ENCODE results near the gene HS3ST3A1.

The HS3ST3A1 gene

GRCh38 chr17:13546851-13547250 is 54.9 kb downstream of the HS3ST3A1 start:
- Histone ChIP-seq H3K9ac (no peak overlapping the region), H3K27me3 (ENCODE audit: control insufficient read depth, insufficient read depth, low read length) (no peaks in the 10 kb centered on the region), H2AFZ (no peak overlapping the region), H3K4me2 (ENCODE audit: low read length) (no peak overlapping the region), H3K9me3 (ENCODE audit: control insufficient read depth, low read length) (no peaks in the 10 kb centered on the region), H3K79me2 (no peaks in the 10 kb centered on the region), H3K36me3 (ENCODE audit: control insufficient read depth, insufficient read depth, low read length) (no peaks in the 10 kb centered on the region), H3K27ac (no peak overlapping the region), H3K4me1 (no peaks in the 10 kb centered on the region), H3K4me3 (ENCODE audit: low read depth, low read length) (no peak overlapping the region)
- no peak for TF ChIP-seq CTCF (IDR thresholded peaks at IDR 0.05)

- H3K79me2 ChIP-seq: no peaks in the 10 kb centered on the region
- no peaks in the 10 kb centered on the region for H3K4me1 ChIP-seq
- no peaks in the 10 kb centered on the region for H3K36me3 ChIP-seq (ENCODE audit: control insufficient read depth, insufficient read depth, low read length)
- no peaks in the 10 kb centered on the region for H3K9me3 ChIP-seq (ENCODE audit: control insufficient read depth, low read length)
- no peak overlapping the region for H3K9ac ChIP-seq
- no peak overlapping the region for H3K4me2 ChIP-seq (ENCODE audit: low read length)
- no peak overlapping the region for H3K27ac ChIP-seq
- no peaks in the 10 kb centered on the region for H3K27me3 ChIP-seq (ENCODE audit: control insufficient read depth, insufficient read depth, low read length)
- TF ChIP-seq CTCF (IDR thresholded peaks at IDR 0.05): no peak
- H3K4me3 ChIP-seq (ENCODE audit: low read depth, low read length): no peak overlapping the region
- no peak overlapping the region for H2AFZ ChIP-seq
Observed at GRCh38 chr17:13545941-13546340, 55.8 kb downstream of the HS3ST3A1 start.

GRCh38 chr17:13544765-13545164 is 57.0 kb downstream of the HS3ST3A1 start:
- Histone ChIP-seq H3K4me3 (ENCODE audit: low read depth, low read length) (no peak overlapping the region), H3K79me2 (no peaks in the 10 kb centered on the region), H3K4me1 (peaks cover 5% of the 10 kb centered on the region), H3K9me3 (ENCODE audit: control insufficient read depth, low read length) (no peaks in the 10 kb centered on the region), H3K9ac (no peak overlapping the region), H3K27ac (no peak overlapping the region), H3K36me3 (ENCODE audit: control insufficient read depth, insufficient read depth, low read length) (no peaks in the 10 kb centered on the region), H3K4me2 (ENCODE audit: low read length) (no peak overlapping the region), H3K27me3 (ENCODE audit: control insufficient read depth, insufficient read depth, low read length) (no peaks in the 10 kb centered on the region), H2AFZ (no peak overlapping the region)
- TF ChIP-seq CTCF (IDR thresholded peaks at IDR 0.05): no peak

- Histone ChIP-seq H3K36me3 (ENCODE audit: control insufficient read depth, insufficient read depth, low read length) (no peaks in the 10 kb centered on the region), H3K27ac (no peak overlapping the region), H3K4me1 (peaks cover 5% of the 10 kb centered on the region), H3K9ac (no peak overlapping the region), H3K4me3 (ENCODE audit: low read depth, low read length) (no peak overlapping the region), H3K27me3 (ENCODE audit: control insufficient read depth, insufficient read depth, low read length) (no peaks in the 10 kb centered on the region), H3K79me2 (no peaks in the 10 kb centered on the region), H2AFZ (no peak overlapping the region), H3K4me2 (ENCODE audit: low read length) (no peak overlapping the region), H3K9me3 (ENCODE audit: control insufficient read depth, low read length) (no peaks in the 10 kb centered on the region)
- TF ChIP-seq CTCF (IDR thresholded peaks at IDR 0.05): no peak
Observed at GRCh38 chr17:13544292-13544691, 57.4 kb downstream of the HS3ST3A1 start.

GRCh38 chr17:13542636-13543035 is 59.1 kb downstream of the HS3ST3A1 start:
- no peak overlapping the region for H2AFZ ChIP-seq
- H3K79me2 ChIP-seq: no peaks in the 10 kb centered on the region
- no peak for TF ChIP-seq CTCF (IDR thresholded peaks at IDR 0.05)
- H3K9me3 ChIP-seq (ENCODE audit: control insufficient read depth, low read length): no peaks in the 10 kb centered on the region
- no peaks in the 10 kb centered on the region for H3K27me3 ChIP-seq (ENCODE audit: control insufficient read depth, insufficient read depth, low read length)
- H3K4me3 ChIP-seq (ENCODE audit: low read depth, low read length): no peak overlapping the region
- no peak overlapping the region for H3K27ac ChIP-seq
- H3K4me2 ChIP-seq (ENCODE audit: low read length): no peak overlapping the region
- no peak overlapping the region for H3K9ac ChIP-seq
- H3K4me1 ChIP-seq: peaks cover 5% of the 10 kb centered on the region
- H3K36me3 ChIP-seq (ENCODE audit: control insufficient read depth, insufficient read depth, low read length): no peaks in the 10 kb centered on the region
